Kidney tubule cell (primary cell): Measurements from ENCODE around the gene PACS2.

Source experiments
- DNase-seq: peaks from one replicate; pipeline ENCODE4 v3.0.0-alpha.2; 2018; ENCODE audit warnings: low spot score

Gene PACS2

GRCh38 chr14:105440992-105441391 lies 126.4 kb downstream of the PACS2 start:
- no peak for DNase-seq

- no peak for DNase-seq
These were observed 127.6 kb downstream of the PACS2 start for GRCh38 chr14:105442125-105442524.

GRCh38 chr14:105442834-105443233 lies 128.3 kb downstream of the PACS2 start:
- no peak for DNase-seq

GRCh38 chr14:105444859-105445258 lies 130.3 kb downstream of the PACS2 start:
- no peak for DNase-seq

GRCh38 chr14:105445290-105445689 lies 130.7 kb downstream of the PACS2 start:
- DNase-seq = no peak

GRCh38 chr14:105445901-105446845 lies 131.6 kb downstream of the PACS2 start:
- no peak for DNase-seq

GRCh38 chr14:105446971-105447370 lies 132.4 kb downstream of the PACS2 start:
- no peak for DNase-seq
